Measurements from ENCODE around the gene TRIM52.

Gene TRIM52

DNA sequence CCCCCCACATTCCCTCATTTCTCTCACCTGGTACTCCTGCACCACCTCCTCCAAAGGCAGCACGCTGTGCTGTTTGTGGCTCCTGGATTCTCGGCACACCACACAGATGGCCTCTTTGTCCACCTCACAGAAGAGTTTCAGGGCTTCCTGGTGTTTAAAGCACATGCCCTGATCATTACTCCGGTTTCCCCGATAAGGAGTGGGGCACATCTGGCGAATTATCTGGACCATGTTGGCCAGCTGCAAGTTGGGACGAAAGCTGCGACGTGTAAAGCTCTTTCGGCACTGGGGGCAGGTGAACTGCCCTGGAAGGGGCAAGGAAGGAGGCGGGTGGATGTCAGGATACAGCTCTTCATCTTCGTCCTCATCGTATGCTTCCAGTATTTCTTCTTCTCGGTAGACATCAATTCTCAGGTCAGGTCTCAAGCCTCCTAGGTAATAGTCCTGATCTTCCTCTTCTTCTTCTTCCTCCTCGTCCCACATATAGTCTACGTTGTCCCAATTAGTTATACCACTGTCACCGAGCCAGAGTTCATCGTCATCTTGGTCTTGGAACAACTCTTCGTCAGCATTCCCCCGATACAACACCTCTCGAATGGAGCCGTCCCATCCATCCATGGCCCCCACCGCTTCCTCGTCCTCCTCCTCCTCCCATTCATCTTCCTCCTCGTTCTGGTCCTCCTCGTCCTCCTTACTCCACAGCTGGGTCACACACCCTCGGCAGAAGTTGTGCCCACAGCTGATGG is 796 bp downstream of the TRIM52 start:
- TF ChIP-seq, protein P1, sequence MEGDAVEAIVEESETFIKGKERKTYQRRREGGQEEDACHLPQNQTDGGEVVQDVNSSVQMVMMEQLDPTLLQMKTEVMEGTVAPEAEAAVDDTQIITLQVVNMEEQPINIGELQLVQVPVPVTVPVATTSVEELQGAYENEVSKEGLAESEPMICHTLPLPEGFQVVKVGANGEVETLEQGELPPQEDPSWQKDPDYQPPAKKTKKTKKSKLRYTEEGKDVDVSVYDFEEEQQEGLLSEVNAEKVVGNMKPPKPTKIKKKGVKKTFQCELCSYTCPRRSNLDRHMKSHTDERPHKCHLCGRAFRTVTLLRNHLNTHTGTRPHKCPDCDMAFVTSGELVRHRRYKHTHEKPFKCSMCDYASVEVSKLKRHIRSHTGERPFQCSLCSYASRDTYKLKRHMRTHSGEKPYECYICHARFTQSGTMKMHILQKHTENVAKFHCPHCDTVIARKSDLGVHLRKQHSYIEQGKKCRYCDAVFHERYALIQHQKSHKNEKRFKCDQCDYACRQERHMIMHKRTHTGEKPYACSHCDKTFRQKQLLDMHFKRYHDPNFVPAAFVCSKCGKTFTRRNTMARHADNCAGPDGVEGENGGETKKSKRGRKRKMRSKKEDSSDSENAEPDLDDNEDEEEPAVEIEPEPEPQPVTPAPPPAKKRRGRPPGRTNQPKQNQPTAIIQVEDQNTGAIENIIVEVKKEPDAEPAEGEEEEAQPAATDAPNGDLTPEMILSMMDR (IDR thresholded peaks at IDR 0.05; ENCODE audit: extremely low read depth, missing control alignments): no peak
- DNase-seq (ENCODE audit: low spot score): no peak

DNA sequence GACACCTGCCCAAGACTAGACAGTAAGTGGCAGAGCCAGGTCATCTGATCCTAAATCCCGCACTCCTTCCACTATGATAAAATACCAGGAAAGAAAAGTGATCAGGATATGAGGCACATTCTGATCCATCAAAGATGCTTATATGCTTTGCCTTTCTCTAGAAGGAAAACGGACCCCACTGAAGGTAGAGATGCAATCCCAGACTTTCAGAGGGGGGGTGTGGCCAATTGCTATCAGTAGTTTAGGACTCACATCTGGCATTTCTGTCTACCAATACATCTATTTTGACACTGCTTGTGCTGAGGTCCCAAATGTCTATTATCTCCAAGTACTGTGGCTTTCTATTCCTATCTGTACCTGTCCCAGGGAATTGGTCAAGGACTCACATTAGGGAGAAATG is 1.7 kb downstream of the TRIM52 start:
- TF ChIP-seq, protein P1 (IDR thresholded peaks at IDR 0.05; ENCODE audit: extremely low read depth, missing control alignments): no peak
- DNase-seq (ENCODE audit: low spot score): no peak

DNA sequence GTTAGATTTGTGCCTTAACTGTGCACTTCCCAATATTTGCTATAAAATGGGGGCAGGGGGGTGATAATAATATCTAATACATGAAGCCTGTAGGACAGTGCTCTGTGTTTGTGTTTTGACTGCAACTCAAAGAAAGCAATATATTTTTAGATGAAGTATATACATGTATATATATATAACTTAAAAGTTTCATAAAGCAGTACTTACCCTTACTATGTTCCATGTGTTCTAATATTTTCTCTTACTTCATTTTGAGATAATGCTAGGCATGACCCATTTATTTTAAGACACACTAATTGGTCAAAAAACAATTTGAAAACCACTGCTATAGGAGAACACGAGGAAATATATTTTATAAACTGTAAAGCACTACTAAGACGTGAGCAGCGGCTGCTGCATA is 2.4 kb downstream of the TRIM52 start:
- TF ChIP-seq, protein P1 (IDR thresholded peaks at IDR 0.05; ENCODE audit: extremely low read depth, missing control alignments): no peak
- DNase-seq (ENCODE audit: low spot score): no peak

DNA sequence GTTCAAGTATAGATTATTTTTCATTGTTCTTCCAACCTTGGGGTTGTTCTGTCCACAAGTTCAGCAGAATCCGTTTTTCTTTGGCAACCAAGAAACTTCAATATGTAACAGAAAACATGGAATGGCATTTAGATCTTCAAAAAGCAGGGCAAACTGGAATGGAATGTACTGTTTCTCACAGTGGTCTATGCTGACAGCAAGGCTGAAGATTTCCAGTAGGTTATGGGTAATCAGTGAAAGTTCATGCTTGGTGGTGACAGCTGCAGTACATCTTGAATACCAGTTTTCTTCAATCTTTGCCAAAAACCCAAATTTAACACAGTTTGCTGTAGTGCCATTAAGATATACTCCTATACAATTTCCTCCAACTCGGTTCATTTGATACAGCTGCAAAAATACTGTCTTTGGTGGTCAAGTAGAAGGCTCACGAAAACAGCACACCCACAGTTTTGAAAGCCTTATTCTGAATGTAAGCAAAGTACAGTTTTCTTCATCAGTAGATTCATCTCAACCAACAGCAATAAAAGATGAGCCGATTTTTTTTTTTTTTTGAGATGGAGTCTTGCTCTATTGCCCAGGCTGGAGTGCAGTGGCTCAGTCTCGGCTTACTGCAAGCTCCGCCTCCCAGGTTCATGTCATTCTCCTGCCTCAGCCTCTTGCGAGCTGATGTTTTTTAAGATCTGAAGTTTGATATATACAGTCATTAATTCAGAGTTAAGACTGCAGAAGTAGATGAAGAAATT is 4.9 kb downstream of the TRIM52 start:
- TF ChIP-seq, protein P1 (IDR thresholded peaks at IDR 0.05; ENCODE audit: extremely low read depth, missing control alignments): no peak
- DNase-seq (ENCODE audit: low spot score): no peak

DNA sequence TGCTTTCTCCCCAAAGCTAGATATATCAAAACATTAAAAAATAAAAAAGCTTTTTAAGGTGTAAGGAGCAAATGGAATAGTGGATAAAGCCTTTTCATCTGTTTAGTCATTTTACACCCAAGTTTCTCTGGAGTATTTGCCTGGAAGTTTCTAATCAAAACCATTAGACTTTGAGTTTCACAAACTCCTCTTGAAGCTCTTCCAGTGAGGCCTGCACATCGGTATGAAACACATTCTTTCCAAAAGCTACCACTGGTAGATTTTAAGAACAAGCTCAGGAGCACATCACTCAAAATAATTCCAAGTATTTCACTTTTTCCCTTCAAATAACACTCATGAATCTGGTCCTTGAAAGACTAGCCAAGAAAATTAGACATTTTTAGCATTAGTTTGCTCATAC is 5.7 kb downstream of the TRIM52 start:
- DNase-seq (ENCODE audit: low spot score): no peak
- TF ChIP-seq, protein P1 (IDR thresholded peaks at IDR 0.05; ENCODE audit: extremely low read depth, missing control alignments): no peak

DNA sequence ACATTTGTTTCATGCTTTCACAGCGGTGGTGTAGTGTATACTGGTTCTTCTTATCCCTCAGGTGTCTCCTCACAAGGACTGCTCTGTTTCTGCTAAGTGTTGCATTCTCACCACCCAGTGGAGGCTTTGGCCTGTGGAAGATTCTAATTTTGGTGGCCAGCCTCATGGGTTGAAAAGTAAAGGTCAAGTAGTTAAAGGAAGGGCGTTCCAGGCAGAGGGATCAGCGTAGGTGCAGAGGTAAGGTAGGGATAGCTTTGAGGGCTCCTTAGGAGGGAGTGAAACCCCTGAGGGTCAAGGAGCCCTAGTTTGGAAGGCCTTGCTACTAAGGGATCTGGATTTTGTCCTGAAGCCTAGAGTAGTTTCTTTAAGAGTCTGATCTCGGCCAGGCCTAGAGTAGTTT is 12.7 kb downstream of the TRIM52 start:
- no peak for DNase-seq (ENCODE audit: low spot score)
- TF ChIP-seq, protein P1 (IDR thresholded peaks at IDR 0.05; ENCODE audit: extremely low read depth, missing control alignments): no peak

DNA sequence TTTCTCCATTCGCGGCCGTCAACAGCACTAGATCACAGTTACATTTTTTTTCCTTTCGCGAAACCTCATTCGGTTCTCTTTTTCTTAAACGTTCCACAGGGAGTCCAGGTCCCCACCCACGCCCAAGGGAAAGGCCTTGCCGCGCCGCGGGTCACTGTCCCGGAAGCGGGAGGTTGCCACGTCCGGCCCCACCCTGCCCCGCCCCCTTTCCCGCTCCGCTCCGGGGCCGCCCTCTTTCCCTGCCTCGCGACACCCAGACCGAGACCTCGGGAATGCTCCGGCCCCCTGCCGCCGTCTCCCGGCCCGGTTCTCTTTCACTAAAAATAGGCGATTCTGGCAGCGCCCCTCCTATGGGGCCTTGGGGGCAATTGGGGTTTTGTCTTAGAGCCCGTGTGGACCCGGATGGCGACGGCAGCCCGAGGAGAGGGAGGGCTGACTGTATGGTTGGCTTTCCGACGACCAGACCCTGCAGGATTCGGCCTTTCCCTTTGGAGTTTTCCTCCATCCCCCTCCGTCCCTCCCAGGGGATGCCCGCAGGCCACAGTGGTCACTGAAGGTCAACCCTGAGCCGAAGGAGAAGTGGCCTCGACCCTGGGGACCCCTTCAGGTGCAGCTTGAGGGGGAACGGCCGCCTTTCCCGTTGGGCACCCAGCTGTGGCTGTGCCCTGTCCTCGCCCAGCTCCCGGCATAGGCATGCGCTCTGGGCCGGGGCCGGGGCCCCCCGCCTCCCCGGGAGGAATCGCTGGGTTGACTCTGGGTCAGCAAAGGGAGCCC is 14.5 kb downstream of the TRIM52 start:
- DNase-seq (ENCODE audit: low spot score): peak; percentile 87

More for the DNA sequence above, 14.5 kb downstream of the TRIM52 start:
- TF ChIP-seq, protein P1 (IDR thresholded peaks at IDR 0.05; ENCODE audit: extremely low read depth, missing control alignments): no peak
